H1 (cell line): ENCODE measurements around the gene ZSWIM6. TPM values are rescaled to one million over a fixed set of nuclear protein-coding genes. Genes with fewer than 3 reads are reported as not detected.
A peak's percentile ranks its signal among the peaks of the same experiment; 100 is the strongest.

Experiments used
- CTCF ChIA-PET: fragments of 300-600 bp; sonication (Branson Sonifier 250); formaldehyde crosslinking; loops from one replicate; lab custom pipeline; 2021; ENCODE audit not compliant: partially characterized antibody; lab: Charles Lee
- POLR2A ChIA-PET: fragments of 300-600 bp; sonication (Branson Sonifier 250); formaldehyde crosslinking; loops from one replicate; lab custom pipeline; 2021; ENCODE audit warnings: inconsistent platforms; ENCODE audit not compliant: partially characterized antibody; lab: Charles Lee
- DNase-seq, 2 experiments: peaks; one replicate each; pipeline versions ENCODE4 v3.0.0 to v3.0.0-alpha.2; 2010 to 2022; ENCODE audit warnings: low spot score in 2 of 2, low read depth in 1 of 2, mixed read lengths in 1 of 2
- FAIRE-seq: peaks from 2 replicates; lab custom pipeline; 2011; peaks lifted over from hg19 to GRCh38; lab: Jason Lieb, UNC
- H2AFZ ChIP-seq: 2 replicates; pipeline ENCODE4 v1.8.1; 2012; ENCODE audit warnings: low read length, inconsistent platforms
- H2AK5ac ChIP-seq: 2 replicates; pipeline ENCODE4 v1.6.1; 2013; ENCODE audit warnings: low read depth, low read length
- H2BK120ac ChIP-seq: replicated peaks from 2 replicates; pipeline ENCODE3; 2013; ENCODE audit warnings: low read depth, low read length, inconsistent platforms
- H2BK12ac ChIP-seq: 2 replicates; pipeline ENCODE4 v1.6.1; 2013; ENCODE audit warnings: low read depth, low read length
- H2BK15ac ChIP-seq: 2 replicates; pipeline ENCODE4 v1.6.1; 2013; ENCODE audit warnings: low read length
- H2BK20ac ChIP-seq: 2 replicates; pipeline ENCODE4 v1.6.1; 2013; ENCODE audit warnings: low read length
- H2BK5ac ChIP-seq: 2 replicates; pipeline ENCODE4 v1.6.1; 2013; ENCODE audit warnings: low read depth, low read length
- H3K14ac ChIP-seq: 2 replicates; pipeline ENCODE4 v1.6.1; 2013; ENCODE audit warnings: inconsistent platforms; ENCODE audit not compliant: insufficient read length
- H3K18ac ChIP-seq: 2 replicates; pipeline ENCODE4 v1.6.1; 2013; ENCODE audit warnings: low read length; ENCODE audit errors: extremely low read depth
- H3K23ac ChIP-seq: 2 replicates; pipeline ENCODE4 v1.6.1; 2013; ENCODE audit warnings: inconsistent platforms; ENCODE audit not compliant: insufficient read length
- H3K23me2 ChIP-seq: 2 replicates; pipeline ENCODE4 v1.6.1; 2013; ENCODE audit warnings: low read depth, low read length
- H3K27ac ChIP-seq: 2 replicates; pipeline ENCODE4 v1.6.1; 2011; ENCODE audit warnings: low read depth, low read length, inconsistent platforms
- H3K27me3 ChIP-seq, 4 experiments: replicated peaks in 1 of 4; 1 replicate in 1 of 4; 2 replicates in 3 of 4; pipeline versions ENCODE4 v1.6.1 to v1.8.1; 2011 to 2013; ENCODE audit warnings: low read length in 3 of 4, mild to moderate bottlenecking in 3 of 4, inconsistent platforms in 2 of 4, mixed read lengths in 2 of 4, moderate library complexity in 1 of 4; ENCODE audit not compliant: control insufficient read depth in 3 of 4, insufficient read depth in 3 of 4; ENCODE audit errors: extremely low read depth in 1 of 4
- H3K36me3 ChIP-seq, 4 experiments: 2 replicates each; pipeline versions ENCODE4 v1.6.1 to v1.8.1; 2011 to 2013; ENCODE audit warnings: mild to moderate bottlenecking in 4 of 4, low read length in 3 of 4, moderate library complexity in 2 of 4, control low read depth in 1 of 4, inconsistent platforms in 1 of 4; ENCODE audit not compliant: insufficient read depth in 4 of 4, control insufficient read depth in 2 of 4
- H3K4ac ChIP-seq: replicated peaks from 2 replicates; pipeline ENCODE3; 2013; ENCODE audit warnings: low read length, low read depth, mixed read lengths, inconsistent platforms; ENCODE audit not compliant: insufficient read length
- H3K4me1 ChIP-seq, 4 experiments: replicated peaks in 1 of 4; 1 replicate in 1 of 4; 2 replicates in 3 of 4; pipeline versions ENCODE4 v1.6.1 to v1.8.1; 2011 to 2013; ENCODE audit warnings: low read length in 3 of 4, inconsistent platforms in 2 of 4, mixed read lengths in 1 of 4; ENCODE audit not compliant: insufficient read depth in 4 of 4, control insufficient read depth in 3 of 4
- H3K4me2 ChIP-seq, 2 experiments: 2 replicates each; pipeline versions ENCODE4 v1.6.1 to v1.8.1; 2011 to 2013; ENCODE audit warnings: low read depth in 2 of 2, low read length in 2 of 2, control low read depth in 1 of 2, inconsistent platforms in 1 of 2, mild to moderate bottlenecking in 1 of 2; ENCODE audit not compliant: insufficient read depth in 1 of 2
- H3K4me3 ChIP-seq, 4 experiments: fragments of 200-600, 300-600 bp in 1 of 4; sonication (generic), shearing (Covaris generic), sonication (Bioruptor Twin) in 1 of 4; 2 replicates each; pipeline versions ENCODE4 v1.5.1 to v1.8.1; 2011 to 2016; ENCODE audit warnings: low read length in 4 of 4, low read depth in 3 of 4, control low read depth in 2 of 4, inconsistent platforms in 2 of 4, mild to moderate bottlenecking in 2 of 4, mixed read lengths in 1 of 4, moderate library complexity in 1 of 4; ENCODE audit not compliant: insufficient read depth in 2 of 4; ENCODE audit errors: extremely low read depth in 1 of 4
- H3K56ac ChIP-seq: replicated peaks from 2 replicates; pipeline ENCODE3; 2013; ENCODE audit warnings: low read depth, mild to moderate bottlenecking, mixed read lengths, low read length, inconsistent platforms; ENCODE audit not compliant: insufficient read length
- H3K79me1 ChIP-seq: 2 replicates; pipeline ENCODE4 v1.6.1; 2013; ENCODE audit warnings: low read depth, low read length, control low read depth
- H3K79me2 ChIP-seq, 2 experiments: 2 replicates each; pipeline versions ENCODE4 v1.6.1 to v1.8.1; 2012 to 2013; ENCODE audit warnings: low read length in 2 of 2, mild to moderate bottlenecking in 2 of 2, inconsistent platforms in 1 of 2; ENCODE audit not compliant: insufficient read depth in 2 of 2, control insufficient read depth in 1 of 2
- H3K9ac ChIP-seq, 4 experiments: replicated peaks in 1 of 4; 1 replicate in 1 of 4; 2 replicates in 3 of 4; pipeline versions ENCODE4 v1.6.1 to v1.8.1; 2011 to 2013; ENCODE audit warnings: low read depth in 3 of 4, low read length in 3 of 4, control low read depth in 2 of 4, mild to moderate bottlenecking in 2 of 4, moderate library complexity in 2 of 4, inconsistent platforms in 1 of 4; ENCODE audit errors: extremely low read depth in 1 of 4
- H3K9me3 ChIP-seq, 2 experiments: 2 replicates each; pipeline versions ENCODE4 v1.6.1 to v1.8.1; 2012 to 2013; ENCODE audit warnings: mild to moderate bottlenecking in 2 of 2, moderate library complexity in 2 of 2, control low read depth in 1 of 2, inconsistent platforms in 1 of 2, low read depth in 1 of 2, low read length in 1 of 2, mixed read lengths in 1 of 2; ENCODE audit not compliant: insufficient read depth in 2 of 2
- H4K20me1 ChIP-seq, 2 experiments: replicated peaks in 1 of 2; 2 replicates each; pipeline versions ENCODE3 to v1.8.1; 2011 to 2013; ENCODE audit warnings: inconsistent platforms in 2 of 2, low read length in 2 of 2, mild to moderate bottlenecking in 1 of 2; ENCODE audit not compliant: insufficient read depth in 2 of 2, control insufficient read depth in 1 of 2
- H4K5ac ChIP-seq: 2 replicates; pipeline ENCODE4 v1.6.1; 2013; ENCODE audit warnings: low read length, low read depth, mixed read lengths, inconsistent platforms; ENCODE audit not compliant: insufficient read length
- H4K8ac ChIP-seq: 2 replicates; pipeline ENCODE4 v1.8.0; 2013; ENCODE audit warnings: mild to moderate bottlenecking, moderate library complexity, low read length, inconsistent platforms; ENCODE audit not compliant: insufficient read depth; ENCODE audit errors: extremely low read depth
- H4K91ac ChIP-seq: replicated peaks from 2 replicates; pipeline ENCODE3; 2013; ENCODE audit warnings: low read length, mixed read lengths, inconsistent platforms; ENCODE audit not compliant: insufficient read length
- ASH2L ChIP-seq: fragments of 200-600, 300-600 bp; sonication (generic); IDR thresholded peaks from one replicate; pipeline ENCODE4 v1.7.1; 2017; ENCODE audit warnings: low read length
- CHD2 ChIP-seq: IDR thresholded peaks from 2 replicates; pipeline ENCODE4 v1.6.1; 2012; ENCODE audit warnings: low read length, improper control_type of control experiment
- HDAC2 ChIP-seq, 2 experiments: fragments of 300-600 bp in 1 of 2; sonication (generic) in 1 of 2; IDR thresholded peaks; 2 replicates each; pipeline ENCODE4 v1.6.1; 2011 to 2012; ENCODE audit warnings: low read depth in 2 of 2, low read length in 2 of 2, mild to moderate bottlenecking in 2 of 2, moderate library complexity in 2 of 2, borderline replicate concordance in 1 of 2, inconsistent platforms in 1 of 2
- RBBP5 ChIP-seq: IDR thresholded peaks from 2 replicates; pipeline ENCODE4 v1.7.1; 2012; ENCODE audit warnings: low read depth, mild to moderate bottlenecking, inconsistent platforms, low read length, moderate library complexity, borderline replicate concordance
- RFX5 ChIP-seq: IDR thresholded peaks from 2 replicates; pipeline ENCODE4 v1.6.1; 2011; ENCODE audit warnings: low read depth, low read length, improper control_type of control experiment, borderline replicate concordance
- SIN3A ChIP-seq, 2 experiments: IDR thresholded peaks in 1 of 2; conservative IDR thresholded peaks in 1 of 2; 2 replicates each; pipeline ENCODE4 v1.6.1; 2011 to 2012; ENCODE audit warnings: low read length in 2 of 2, improper control_type of control experiment in 1 of 2, low read depth in 1 of 2, mild to moderate bottlenecking in 1 of 2
- SP1 ChIP-seq: IDR thresholded peaks from 2 replicates; pipeline ENCODE4 v1.6.1; 2011; ENCODE audit warnings: low read depth, low read length
- WGBS, 2 experiments: shearing (Covaris generic) in 1 of 2; methylation state at CpG; one replicate each; pipeline versions ENCODE4 v1.1.6 to v1.1.7; 2013 to 2015; ENCODE audit warnings: low lambda C conversion rate in 2 of 2, mixed read lengths in 2 of 2, inconsistent platforms in 1 of 2, low coverage in 1 of 2, missing lambda C conversion rate in 1 of 2; ENCODE audit not compliant: insufficient replicate concordance in 2 of 2, insufficient coverage in 1 of 2, insufficient read length in 1 of 2; ENCODE audit errors: extremely low coverage in 1 of 2, missing lambda C conversion rate in 1 of 2; 5-methylcytosine and 5-hydroxymethylcytosine counted together
- polyA plus RNA-seq, 7 experiments: library from polyadenylated mRNA; depleted of rRNA in 3 of 7; stranded (reverse) in 5 of 7; unstranded in 2 of 7; fragments of >200 nt in 5 of 7; fragments of 200-250 nt in 2 of 7; gene quantifications; 1 replicate in 5 of 7; 2 replicates in 1 of 7; 4 replicates in 1 of 7; pipeline versions ENCODE4 v1.2.1 to v1.2.3, GENCODE V29; 2011 to 2013; ENCODE audit warnings: missing spikeins in 2 of 7, mixed read lengths in 2 of 7
- total RNA-seq: library from RNA; stranded (reverse); fragmentation: NEBNext Ultra II Directional; extraction: Animal tissue kit (Norgen Biotek cat#: 25700); gene quantifications from 2 replicates; pipeline ENCODE4 v1.2.1, GENCODE V29; 2021

The ZSWIM6 gene
- total and polyA plus RNA-seq, 2 of the 8 experiments (the other 6 are each of a cell fraction or from before 2014, with no cell fraction given): 7.9 to 12.4 TPM

DNA sequence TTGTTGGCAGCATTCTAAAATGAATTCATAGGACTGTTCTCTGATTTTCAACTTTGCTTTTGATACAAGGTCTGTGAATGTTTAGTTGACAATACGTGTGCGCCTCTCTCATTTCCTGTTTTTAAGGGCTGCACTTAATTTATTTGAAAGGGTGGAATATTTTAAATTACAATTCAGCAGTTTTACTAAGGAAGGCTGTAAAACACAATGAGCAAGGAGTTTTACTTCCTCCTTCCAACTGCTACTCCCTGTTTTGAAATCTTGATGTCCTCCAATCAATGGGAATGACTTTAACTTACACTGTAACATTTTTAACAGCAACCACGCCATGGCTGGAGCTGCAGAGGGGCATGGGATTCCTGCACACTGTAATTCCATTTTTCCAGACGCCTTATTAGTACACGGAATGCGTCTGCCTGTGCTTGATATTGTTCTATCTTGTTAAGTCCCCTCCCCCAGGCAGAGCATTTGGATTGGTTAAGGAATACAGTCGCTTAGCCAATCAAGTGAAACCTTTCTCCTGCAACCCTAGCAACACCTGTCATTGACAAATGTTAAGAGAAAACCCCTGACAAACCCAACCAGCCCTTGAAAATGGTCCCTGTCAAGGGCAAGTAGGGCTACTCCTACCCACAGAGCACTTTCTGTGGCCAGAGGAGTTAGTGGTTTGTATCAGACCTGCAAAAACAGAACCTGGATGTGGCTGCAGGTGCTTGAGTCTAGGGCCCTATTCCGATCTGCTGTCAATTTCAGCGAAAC, 12.5 kb upstream of the ZSWIM6 start:
- H4K5ac ChIP-seq: no peak overlapping the region
- H3K4me3 ChIP-seq: peak overlapping the region; percentile 4 to 50 (median 34); a peak in 5 of 8 replicates
- no peak overlapping the region for H2AK5ac ChIP-seq
- no peak overlapping the region for H3K4ac ChIP-seq
- no peaks in the 10 kb centered on the region for H3K9me3 ChIP-seq
- 0 out of 4 replicates have a peak, but pooled peaks of 1 of the 2 experiments have one; percentile 43 for TF ChIP-seq SIN3A (conservative IDR thresholded peaks at IDR 0.05 in 1 of 2, IDR thresholded peaks at IDR 0.05 in 1 of 2; ENCODE audit: low read depth in 1 of 2, low read length in 2 of 2)
- no peak for TF ChIP-seq ASH2L
- peak; percentile 73; the same call in 1 of the 2 replicates for TF ChIP-seq CHD2
- TF ChIP-seq SP1: peak; percentile 93
- peak; percentile 92 for TF ChIP-seq RFX5
- no peak for TF ChIP-seq RBBP5
- TF ChIP-seq HDAC2 (IDR thresholded peaks at IDR 0.05; ENCODE audit: borderline replicate concordance in 1 of 2, low read depth in 2 of 2, low read length in 2 of 2): no peak
- TF ChIP-seq, all 59 proteins: peak for 4
- H3K4me2 ChIP-seq: peak overlapping the region; percentile 62 to 98
- H2AFZ ChIP-seq: peak overlapping the region; percentile 100
- H2BK15ac ChIP-seq: no peak overlapping the region
- peak overlapping the region; percentile 52; the same call in 1 of the 2 replicates for H2BK12ac ChIP-seq
- H3K14ac ChIP-seq: no peak overlapping the region
- H3K9ac ChIP-seq: peak overlapping the region in 1 of 4 experiments; percentile 66; a peak in 1 of 7 replicates
- H4K91ac ChIP-seq: no peak overlapping the region
- H3K27ac ChIP-seq: peak overlapping the region; percentile 47; the same call in 1 of the 2 replicates
- H3K56ac ChIP-seq: no peak overlapping the region
- peaks cover 2% of the 10 kb centered on the region; the same call in 1 of the 2 replicates for H3K23me2 ChIP-seq
- H3K36me3 ChIP-seq: no peaks in the 10 kb centered on the region
- H2BK20ac ChIP-seq: no peak overlapping the region
- no peak overlapping the region for H2BK120ac ChIP-seq
- H4K20me1 ChIP-seq: no peaks in the 10 kb centered on the region
- peak overlapping the region; percentile 77; the same call in 1 of the 2 replicates for H2BK5ac ChIP-seq
- DNase-seq (peak in 1 of 2 experiments; percentile 60), FAIRE-seq (peak; percentile 97)
- no peaks in the 10 kb centered on the region; a peak in 1 of 7 replicates for H3K27me3 ChIP-seq
- ChIA-PET CTCF (interaction anchor here (1.2 to 2.3 kb wide), 3 partner anchors 10 to 308 kb away, joined by 3 to 9 read pairs (median 3); no protein-coding TSS in a partner anchor), POLR2A (interaction anchor here (1.8 to 3.8 kb wide), 2 partner anchors 11 to 159 kb away, joined by 5 to 20 read pairs; partner anchors contain the start of gene ZSWIM6)
- no peaks in the 10 kb centered on the region for H3K79me2 ChIP-seq
- no peak overlapping the region for H4K8ac ChIP-seq
- H3K18ac ChIP-seq: no peak overlapping the region; the same call in 1 of the 2 replicates
- H3K79me1 ChIP-seq: no peaks in the 10 kb centered on the region
- H3K4me1 ChIP-seq: peaks cover 0 to 6% (median 0%) of the 10 kb centered on the region in 4 experiments; a peak in 1 of 7 replicates
- H3K23ac ChIP-seq: no peak overlapping the region
- WGBS, 2 experiments: 58% methylated on average over 9 of the region's 9 CpGs; no CpG with 5 or more reads in 1 of the 2 experiments
